ENCODE results near the gene KDM4C. TPM values are rescaled to one million over a fixed set of nuclear protein-coding genes. Genes with fewer than 3 reads are reported as not detected.
"Not testable (repeated sequence)": the region's sequence is repeated elsewhere in the genome, so short reads cannot be mapped to it uniquely, and the experiment has no call there.

Gene KDM4C
- total and polyA plus RNA-seq, 11 donors: 4.4 to 19.9 (median 13.3) TPM

- no peak overlapping the region for H3K27ac ChIP-seq
- ATAC-seq (no peak), DNase-seq (no peak)
- no peak overlapping the region for H3K4me3 ChIP-seq
- peaks cover 0 to 2% (median 0%) of the 10 kb centered on the region in 12 donors for H3K4me1 ChIP-seq
- no peaks in the 10 kb centered on the region for H3K27me3 ChIP-seq
- peaks cover 0 to 14% (median 2%) of the 10 kb centered on the region in 12 donors for H3K9me3 ChIP-seq
- intact Hi-C loops (cut with DNase I): no loop called here
- TF ChIP-seq POLR2A (IDR thresholded peaks at IDR 0.05) (no peak), CTCF (IDR thresholded peaks at IDR 0.05) (no peak)
- peaks cover 0 to 47% (median 31%) of the 10 kb centered on the region in 9 donors for H3K36me3 ChIP-seq
- 97 to 100% (median 98%) methylated on average over 1 of the region's 1 CpG for WGBS, 4 donors
Measured at GRCh38 chr9:7009065-7009464, 251.3 kb downstream of the KDM4C start.

- 57 to 68% (median 65%) methylated on average over 8 of the region's 8 CpGs for WGBS, 4 donors
Measured at GRCh38 chr9:7011395-7012067, 253.8 kb downstream of the KDM4C start.

GRCh38 chr9:7027996-7028395 lies 270.2 kb downstream of the KDM4C start:
- H3K4me3 ChIP-seq: no peak overlapping the region
- no peaks in the 10 kb centered on the region for H3K9me3 ChIP-seq
- H3K4me1 ChIP-seq: no peaks in the 10 kb centered on the region
- H3K27me3 ChIP-seq: no peaks in the 10 kb centered on the region
- no peak overlapping the region for H3K27ac ChIP-seq
- intact Hi-C loops (cut with DNase I): no loop called here
- TF ChIP-seq POLR2A (IDR thresholded peaks at IDR 0.05): no peak
- no peak for TF ChIP-seq CTCF (IDR thresholded peaks at IDR 0.05)
- no peak for DNase-seq
- 98 to 100% (median 99%) methylated on average over 3 to 4 of the region's 4 CpGs for WGBS, 4 donors
- peaks cover 0 to 11% (median 3%) of the 10 kb centered on the region in 9 donors for H3K36me3 ChIP-seq
- no peak for ATAC-seq

More at GRCh38 chr9:7011395-7012067, 253.8 kb downstream of the KDM4C start:
- H3K36me3 ChIP-seq: peaks cover 0 to 66% (median 46%) of the 10 kb centered on the region in 9 donors
- peaks cover 0 to 14% (median 2%) of the 10 kb centered on the region in 12 donors for H3K9me3 ChIP-seq
- ATAC-seq (peak in 1 of 4 donors; percentile 56), DNase-seq (no peak)
- TF ChIP-seq POLR2A (IDR thresholded peaks at IDR 0.05): no peak
- peaks cover 0 to 2% (median 0%) of the 10 kb centered on the region in 12 donors for H3K4me1 ChIP-seq
- H3K4me3 ChIP-seq: no peak overlapping the region
- no peaks in the 10 kb centered on the region for H3K27me3 ChIP-seq
- H3K27ac ChIP-seq: peak overlapping the region in 2 of 12 donors; percentile 2 to 4
- intact Hi-C loops (cut with DNase I): no loop called here

GRCh38 chr9:7028591-7028990 lies 270.8 kb downstream of the KDM4C start:
- H3K4me3 ChIP-seq: no peak overlapping the region
- peaks cover 0 to 3% (median 0%) of the 10 kb centered on the region in 12 donors for H3K4me1 ChIP-seq
- DNase-seq (no peak), ATAC-seq (no peak)
- peaks cover 0 to 11% (median 3%) of the 10 kb centered on the region in 9 donors for H3K36me3 ChIP-seq
- intact Hi-C loops (cut with DNase I): no loop called here
- H3K9me3 ChIP-seq: no peaks in the 10 kb centered on the region
- no peak for TF ChIP-seq POLR2A (IDR thresholded peaks at IDR 0.05)
- TF ChIP-seq CTCF (IDR thresholded peaks at IDR 0.05): no peak
- H3K27me3 ChIP-seq: no peaks in the 10 kb centered on the region
- H3K27ac ChIP-seq: no peak overlapping the region
- WGBS, 4 donors: 93 to 99% (median 97%) methylated on average over 10 of the region's 10 CpGs

GRCh38 chr9:7030943-7031342 lies 273.2 kb downstream of the KDM4C start:
- H3K27ac ChIP-seq; H3K27me3 ChIP-seq; H3K9me3 ChIP-seq; intact Hi-C loops (cut with DNase I); ATAC-seq; H3K4me1 ChIP-seq; H3K4me3 ChIP-seq; DNase-seq: not testable (repeated sequence)
- peaks cover 0 to 11% (median under 1%) of the 10 kb centered on the region in 9 donors for H3K36me3 ChIP-seq

All from heart left ventricle (tissue), 16 donors.